Measurements from ENCODE around the gene FAIM.
"Not testable (repeated sequence)": the region's sequence is repeated elsewhere in the genome, so short reads cannot be mapped to it uniquely, and the experiment has no call there.

The FAIM gene, protein sequence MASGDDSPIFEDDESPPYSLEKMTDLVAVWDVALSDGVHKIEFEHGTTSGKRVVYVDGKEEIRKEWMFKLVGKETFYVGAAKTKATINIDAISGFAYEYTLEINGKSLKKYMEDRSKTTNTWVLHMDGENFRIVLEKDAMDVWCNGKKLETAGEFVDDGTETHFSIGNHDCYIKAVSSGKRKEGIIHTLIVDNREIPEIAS

DNA sequence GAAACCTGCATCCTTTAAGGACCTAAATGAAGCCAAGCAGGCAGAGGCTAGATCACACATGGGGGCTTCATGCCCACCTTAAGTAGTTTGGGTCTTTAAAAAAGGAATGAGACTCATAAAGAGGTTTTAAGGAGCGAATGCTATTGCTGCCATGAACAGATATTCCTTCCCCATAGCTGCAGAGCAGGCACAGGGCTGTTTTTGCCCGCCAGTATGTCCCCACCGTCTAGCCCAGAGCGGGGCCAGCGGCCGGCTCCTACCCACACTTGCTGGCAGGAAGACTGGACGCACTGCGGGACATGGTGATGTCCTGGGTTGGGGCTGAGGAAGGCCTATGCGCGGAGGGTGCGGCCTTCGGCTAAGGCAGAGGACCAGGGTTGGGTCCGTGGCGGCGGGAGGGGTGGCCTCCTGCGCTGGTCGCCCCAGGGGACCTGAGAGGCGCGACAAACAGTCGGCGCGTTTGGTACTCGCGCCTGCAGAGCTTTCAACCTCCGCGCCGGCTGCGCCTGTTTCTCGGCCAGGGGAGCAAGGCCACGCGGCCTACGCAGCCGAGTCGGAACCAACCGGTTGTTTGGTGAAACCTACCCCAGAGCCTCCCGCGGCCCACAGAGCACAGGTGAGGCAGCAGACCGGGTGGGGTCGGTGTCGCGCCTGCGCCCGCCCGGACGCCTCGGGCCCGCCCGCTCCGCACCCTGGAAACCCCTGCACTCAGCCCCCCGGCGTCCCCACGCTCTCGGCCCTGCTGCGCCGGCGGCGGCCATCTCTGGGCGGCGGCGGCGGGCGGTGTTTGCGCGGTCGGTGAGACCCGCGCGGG is at the start of gene FAIM:
Gene FAIM (plus strand): TSS at position 450 of the 814 bp plus-strand sequence. CDS start 10,956 bp downstream, outside the sequence.
- peak; percentile 6 for DNase-seq

DNA sequence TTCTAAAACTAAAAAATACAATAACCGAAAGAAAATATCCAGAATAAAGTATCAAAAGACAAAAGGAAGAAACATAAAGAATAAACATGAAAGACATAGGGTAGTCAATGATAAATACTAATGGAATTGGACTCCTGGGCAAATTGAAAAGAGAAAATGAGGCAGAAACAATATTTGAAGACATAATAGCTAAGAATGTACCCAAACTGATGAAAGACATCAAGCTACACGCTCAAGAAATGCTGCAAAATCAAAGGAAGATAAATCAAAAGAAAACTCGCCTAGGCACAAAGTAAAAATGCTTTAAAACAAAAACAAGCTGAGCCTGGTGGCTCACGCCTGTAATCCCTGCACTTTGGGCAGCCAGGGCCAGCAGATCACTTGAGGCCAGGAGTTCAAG is 49.4 kb upstream of the FAIM start:
- DNase-seq = no peak

DNA sequence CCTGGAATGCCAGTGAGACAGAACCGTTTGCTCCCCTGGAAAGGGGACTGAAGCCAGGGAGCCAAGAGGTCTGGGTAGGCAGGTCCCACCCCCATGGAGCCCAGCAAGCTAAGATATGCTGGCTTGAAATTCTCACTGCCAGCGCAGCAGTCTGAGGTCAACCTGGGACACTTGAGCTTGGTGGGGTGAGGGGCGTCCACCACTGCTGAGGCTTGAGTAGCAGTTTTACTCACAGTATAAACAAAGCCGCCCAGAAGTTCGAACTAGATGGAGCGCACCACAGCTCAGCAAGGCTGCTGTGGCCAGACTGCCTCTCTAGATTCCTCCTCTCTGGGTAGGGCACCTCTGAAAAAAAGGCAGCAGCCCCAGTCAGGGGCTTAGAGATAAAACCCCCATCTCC is 48.1 kb upstream of the FAIM start:
- DNase-seq = no peak

DNA sequence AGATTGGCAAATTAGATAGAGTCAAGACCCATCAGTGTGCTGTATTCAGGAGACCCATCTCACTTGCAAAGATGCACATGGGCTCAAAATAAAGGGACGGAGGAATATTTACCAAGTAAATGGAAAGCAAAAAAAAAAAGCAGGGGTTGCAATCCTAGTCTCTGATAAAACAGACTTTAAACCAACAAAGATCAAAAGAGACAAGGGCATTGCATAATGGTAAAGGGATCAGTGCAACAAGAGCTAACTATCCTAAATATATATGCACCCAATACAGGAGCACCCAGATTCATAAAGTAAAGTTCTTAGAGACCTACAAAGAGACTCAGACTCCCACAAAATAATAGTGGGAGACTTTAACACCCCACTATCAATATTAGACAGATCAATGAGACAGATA is 45.7 kb upstream of the FAIM start:
- not testable (repeated sequence) for DNase-seq

DNA sequence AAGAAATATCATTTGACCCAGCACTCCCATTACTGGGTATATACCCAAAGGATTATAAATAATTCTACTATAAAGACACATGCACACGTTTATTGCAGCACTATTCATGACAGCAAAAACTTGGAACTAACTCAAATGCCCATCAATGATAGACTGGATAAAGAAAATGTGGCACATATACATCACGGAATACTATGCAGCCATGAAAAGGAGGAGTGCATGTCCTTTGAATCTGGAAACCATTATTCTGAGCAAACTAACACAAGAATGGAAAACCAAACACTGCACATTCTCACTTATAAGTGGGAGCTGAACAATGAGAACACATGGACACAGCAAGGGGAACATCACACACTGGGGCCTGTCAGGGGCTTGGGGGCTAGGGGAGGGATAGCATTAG is 42.3 kb upstream of the FAIM start:
- not testable (repeated sequence) for DNase-seq

DNA sequence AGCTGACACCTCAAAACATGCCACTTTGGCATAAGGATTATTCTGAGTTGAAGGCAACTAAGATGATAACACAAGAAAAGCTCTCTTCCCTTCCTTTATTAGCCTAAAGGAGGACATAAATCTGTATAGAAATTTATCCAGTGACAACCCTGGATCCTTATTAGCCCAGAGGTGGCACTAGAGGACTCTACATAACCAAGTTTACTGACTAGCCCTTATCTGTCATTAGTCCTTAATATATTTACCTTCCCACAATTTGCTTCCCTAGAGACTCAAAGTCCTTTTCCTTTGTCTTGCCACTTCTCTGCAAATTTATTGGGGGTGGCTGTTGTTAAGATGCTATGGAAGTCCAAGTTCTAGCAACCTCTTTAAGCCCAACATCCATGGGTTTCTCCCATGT is 41.2 kb upstream of the FAIM start:
- no peak for DNase-seq

DNA sequence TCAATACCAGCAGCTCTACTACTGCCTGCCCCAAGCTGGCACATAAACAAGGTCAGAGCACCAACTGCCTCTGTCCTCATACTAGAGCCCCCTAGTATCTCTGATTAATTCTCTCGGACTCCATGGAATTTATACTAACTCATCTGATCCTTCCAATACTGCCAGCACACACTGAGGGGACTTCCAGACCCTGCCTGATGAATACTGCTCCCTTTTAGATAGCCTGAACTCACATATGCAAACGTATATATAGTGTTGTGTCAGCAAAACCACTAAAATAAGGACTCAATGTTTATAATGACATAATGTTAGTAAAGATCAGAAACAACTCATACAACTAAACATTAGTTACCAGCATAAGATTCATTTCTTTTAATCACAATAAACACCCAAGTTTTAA is 39.5 kb upstream of the FAIM start:
- DNase-seq = no peak

DNA sequence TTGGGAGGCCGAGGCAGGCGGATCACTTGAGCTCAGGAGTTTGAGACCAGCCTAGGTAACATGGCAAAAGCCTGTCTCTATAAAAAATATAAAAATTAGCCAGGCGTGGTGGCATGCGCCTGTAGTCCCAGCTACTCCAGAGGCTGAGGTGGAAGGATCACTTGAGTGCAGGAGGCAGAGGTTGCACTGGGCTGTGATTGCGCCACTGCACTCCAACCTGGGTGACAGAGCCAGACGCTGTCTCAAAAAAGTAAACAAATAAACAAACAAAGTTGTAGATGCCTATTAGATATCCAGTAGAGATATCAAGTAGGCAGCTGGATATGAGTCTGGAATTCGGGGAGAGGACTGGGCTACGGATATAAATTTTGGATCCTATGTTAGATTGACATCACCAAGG is 38.9 kb upstream of the FAIM start:
- DNase-seq = not testable (repeated sequence)

DNA sequence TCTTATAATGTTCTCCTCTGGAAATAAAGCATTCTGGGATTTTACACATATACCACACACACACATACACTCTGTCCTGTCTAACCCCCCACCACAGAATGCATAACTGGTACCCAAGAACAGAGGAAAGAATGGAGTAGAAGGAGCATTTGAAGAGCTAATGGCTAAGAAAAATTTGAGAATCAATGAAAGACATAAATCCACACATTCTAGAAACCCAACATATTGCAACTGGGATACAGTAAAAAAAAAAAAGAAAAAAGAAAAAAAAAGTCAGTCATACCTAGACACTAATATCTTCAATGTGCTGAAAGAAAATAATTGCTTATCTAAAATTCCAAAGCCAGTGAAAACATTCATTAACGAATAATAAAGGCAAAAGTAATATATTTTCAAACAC is 35.4 kb upstream of the FAIM start:
- DNase-seq = no peak

DNA sequence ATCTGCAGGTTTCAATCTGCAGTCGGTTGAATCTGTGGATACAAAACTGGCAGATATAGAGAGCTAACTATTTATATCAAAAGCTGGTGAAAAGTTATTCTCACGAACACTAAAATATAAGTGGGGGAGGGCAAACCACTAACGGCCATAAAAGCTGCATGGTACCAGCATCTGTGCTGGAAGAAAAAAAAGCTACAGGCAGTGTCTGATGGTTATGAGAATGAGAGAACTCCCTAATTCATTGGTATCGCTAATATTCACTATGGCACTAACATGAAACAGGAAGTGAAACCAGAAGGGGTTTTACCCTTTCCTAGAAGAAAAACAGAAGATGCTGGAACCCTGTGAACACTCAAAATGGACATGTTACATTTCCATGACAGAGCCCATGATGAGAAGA is 30.4 kb upstream of the FAIM start:
- DNase-seq = no peak

DNA sequence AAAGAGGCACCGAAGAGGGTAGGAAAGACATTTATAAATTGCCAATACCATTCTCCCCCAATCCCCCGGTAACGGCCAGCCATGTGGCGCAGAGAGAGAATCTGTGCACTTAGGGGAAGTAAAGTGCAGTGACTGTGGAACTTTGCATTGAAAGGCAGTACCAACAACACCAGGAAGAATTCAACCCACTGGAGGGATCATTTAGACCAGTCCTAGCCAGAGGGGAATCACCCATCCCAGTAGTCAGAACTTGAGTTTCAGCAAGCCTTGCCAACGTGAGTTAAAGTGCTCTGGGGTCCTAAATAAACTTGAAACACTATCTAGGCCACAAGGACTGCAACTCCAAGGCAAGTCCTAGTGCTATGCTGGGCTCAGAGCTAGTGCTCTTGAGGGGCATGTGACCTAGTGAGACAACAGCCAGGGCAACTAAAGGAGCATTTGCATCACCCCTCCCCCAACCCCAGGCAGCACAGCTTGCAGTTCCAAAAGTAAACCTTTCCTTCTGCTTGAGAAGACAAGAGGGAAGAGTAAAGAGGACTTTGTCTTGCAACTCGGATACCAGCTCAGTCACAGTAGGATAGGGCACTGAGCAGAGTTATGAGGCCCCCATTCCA is 29.5 kb upstream of the FAIM start:
- no peak for DNase-seq

DNA sequence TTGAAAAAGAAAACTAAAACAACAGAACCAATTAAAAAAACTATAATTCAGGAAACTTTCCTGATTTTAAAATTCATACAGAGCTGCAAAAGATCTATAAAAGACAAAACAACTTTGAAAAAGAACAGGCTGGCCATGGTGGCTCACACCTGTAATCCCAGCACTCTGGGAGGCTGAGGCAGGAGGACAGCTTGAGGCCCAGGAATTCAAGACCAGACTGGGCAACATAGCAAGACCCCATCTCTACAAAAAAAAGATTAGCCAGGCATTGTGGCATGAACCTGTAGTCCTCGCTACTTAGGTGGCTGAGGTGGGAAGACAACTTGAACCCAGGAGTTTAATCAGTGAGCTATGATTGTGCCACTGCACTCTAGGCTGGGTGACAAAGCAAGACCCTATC is 21.2 kb upstream of the FAIM start:
- DNase-seq = no peak

DNA sequence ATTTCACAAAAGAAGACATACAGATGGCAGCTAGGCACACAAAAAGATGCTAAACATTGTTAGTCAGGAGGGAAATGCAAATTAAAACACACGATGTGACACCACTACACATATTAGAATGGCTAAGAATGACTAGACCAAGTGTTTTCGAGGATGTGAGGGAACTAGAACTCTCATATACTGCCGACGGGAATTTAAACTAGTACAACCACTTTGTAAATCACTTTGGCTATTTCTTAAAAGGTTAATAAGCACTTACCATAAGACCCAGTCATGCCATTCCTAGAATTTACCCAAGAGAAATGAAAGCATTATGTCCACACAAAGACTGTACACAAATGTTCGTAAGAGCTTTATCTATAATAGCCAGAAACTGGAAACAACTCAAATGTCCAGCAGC is 20.1 kb upstream of the FAIM start:
- no peak for DNase-seq

DNA sequence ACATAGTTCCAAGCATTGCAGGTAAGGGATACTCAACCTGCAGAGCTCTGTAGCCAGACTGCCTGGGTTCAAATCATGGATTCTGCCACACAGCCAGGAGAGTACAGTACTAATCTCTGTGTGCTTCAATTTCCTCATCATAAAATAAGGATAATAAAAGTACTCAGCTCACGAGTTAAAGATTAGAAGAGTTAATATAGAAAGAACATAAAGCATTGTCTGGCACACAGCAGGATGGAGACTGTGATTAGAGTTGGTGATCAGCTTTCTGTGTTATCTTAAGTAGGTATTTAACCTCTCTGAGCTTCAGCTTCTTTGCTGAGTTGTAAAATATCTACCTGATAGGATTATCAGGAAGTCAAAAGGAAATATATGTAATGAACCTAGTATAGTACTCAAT is 17.2 kb upstream of the FAIM start:
- no peak for DNase-seq

DNA sequence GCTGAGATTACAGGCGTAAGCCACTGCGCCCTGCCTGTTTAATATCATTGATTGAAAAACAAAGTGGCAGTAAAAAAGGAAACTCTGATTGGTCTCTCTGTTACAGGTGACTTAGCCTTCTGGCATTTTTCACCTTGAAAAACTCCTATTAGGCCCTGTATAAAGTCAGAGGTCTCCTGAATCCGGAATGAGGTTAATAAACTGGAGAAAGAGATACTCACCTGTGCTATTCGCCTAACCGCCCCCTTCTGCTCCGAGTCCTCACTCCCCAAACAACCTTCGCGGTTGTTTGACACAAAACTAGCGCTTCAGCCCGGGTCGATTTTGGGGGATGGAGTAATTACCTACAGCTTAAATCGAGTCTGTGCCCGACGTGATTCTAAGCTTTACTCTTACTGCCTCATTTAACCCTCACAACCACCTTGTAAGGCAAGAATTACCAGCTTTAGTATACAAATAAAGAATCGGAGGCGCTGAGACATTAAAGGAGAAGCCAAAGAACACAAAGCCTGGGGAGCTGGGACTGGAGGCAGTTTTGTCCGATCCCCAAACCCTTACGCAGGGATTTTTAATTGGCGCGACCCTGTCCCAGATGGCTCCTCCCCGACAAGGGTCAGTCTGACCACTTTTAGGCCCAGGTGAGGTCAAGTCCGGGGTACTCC is 15.0 kb upstream of the FAIM start:
- no peak for DNase-seq

DNA sequence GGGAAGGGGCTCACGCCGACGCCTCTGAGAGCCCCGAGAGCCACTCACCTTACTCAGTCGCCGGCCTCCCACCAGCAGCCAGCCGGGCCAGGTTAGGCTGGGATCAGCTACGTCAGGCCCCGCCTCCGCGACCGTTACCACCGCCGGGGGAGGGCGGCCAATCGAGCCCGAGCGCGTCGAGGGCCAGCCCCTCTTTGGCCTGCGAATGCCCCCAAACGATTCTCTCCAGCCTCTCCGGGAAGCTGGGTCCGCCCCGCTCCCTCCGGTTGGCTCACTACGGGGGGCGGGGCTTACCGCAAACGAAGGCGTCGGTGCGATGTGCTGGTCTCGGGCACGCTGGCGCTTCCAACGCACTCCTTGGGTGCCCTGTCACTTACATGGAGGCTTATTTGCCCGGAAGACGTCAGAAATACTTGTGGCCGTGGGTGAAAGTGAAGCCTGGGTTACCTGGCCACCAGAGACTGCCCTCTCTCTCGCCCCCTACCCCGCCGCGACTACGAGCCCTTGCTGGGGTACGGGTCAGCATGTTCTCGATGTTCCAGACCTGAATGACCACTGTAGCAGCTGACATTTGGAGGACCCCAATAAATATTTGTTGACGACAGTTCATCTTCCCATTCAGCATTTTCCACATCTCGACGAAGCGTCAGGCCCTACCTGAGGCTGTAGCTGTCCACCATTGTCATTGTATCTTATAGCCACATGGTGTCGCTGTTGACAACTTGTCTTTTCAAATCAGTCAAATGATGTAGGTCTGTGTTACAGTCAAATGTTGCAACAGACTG is 14.2 kb upstream of the FAIM start, which contains the start of gene CEP70:
Gene CEP70 (minus strand): TSS at position 111 of the 785 bp plus-strand sequence. CDS start 21,333 bp downstream, outside the sequence.
- DNase-seq = no peak

DNA sequence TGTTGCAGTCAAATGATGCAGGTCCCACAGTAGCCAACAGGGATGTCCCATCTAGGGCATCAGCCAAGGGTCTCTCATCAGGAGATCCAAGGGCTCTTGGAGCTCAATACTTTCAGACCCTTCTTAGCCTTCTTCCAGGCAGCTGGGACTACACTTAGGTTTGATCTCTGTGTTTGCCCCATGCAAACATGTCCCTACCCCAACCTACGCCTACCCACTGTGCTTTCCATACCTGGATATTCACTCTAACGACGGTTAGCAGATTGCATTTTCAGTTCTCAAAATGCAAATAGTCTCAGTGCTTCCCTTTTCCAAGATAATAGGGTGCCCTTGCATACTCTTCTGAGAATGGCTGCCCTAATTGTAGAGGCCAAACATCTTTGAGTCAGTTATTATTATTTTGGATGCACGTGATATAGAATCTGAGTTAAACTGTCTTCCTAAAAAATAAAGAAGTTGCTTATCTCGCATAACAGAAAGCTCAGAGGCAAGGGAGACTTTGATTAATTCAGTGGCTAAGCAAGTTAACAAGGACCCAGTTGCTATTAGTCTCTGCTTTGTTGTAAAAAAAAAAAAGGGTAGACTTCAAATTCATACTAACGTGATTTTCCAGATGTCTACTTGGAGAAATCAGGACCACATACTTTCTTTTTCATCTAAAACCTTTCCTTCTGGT is 13.5 kb upstream of the FAIM start:
- DNase-seq = no peak

DNA sequence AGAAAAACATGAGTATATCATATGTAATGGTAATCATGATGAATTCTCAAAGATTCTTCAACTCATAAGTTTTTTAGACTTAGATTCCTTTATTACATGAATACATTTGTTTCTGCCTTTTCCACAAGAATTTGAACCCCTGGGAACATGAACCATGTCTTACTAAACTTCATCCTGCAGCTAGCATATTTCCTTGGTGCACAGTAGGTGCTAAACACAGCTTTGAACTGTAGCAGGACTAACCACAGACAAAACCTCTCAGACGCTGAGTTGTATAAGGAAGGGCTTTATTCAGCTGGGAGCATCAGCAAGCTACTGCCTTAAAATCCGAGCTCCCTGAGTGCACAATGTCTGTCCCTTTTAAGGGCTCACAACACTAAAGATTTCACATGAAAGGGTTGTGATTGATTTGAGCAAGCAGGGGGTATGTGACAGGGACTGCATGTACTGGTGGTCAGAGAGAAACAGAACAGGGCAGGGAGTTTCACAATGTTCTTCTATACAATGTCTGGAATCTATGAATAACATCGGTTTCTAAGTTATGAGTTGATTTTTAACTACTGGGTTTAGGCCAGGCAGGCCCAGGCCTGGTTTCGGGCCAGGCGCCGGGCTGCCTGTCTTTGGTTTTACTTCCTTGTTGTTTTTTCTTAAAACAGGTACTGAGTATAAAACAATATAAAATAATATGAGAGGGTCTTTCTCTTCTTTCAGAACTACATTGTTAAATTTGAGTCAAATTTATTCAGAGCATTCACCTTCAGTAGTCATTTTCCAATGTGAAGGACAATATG is 11.2 kb upstream of the FAIM start:
- DNase-seq = not testable (repeated sequence)

DNA sequence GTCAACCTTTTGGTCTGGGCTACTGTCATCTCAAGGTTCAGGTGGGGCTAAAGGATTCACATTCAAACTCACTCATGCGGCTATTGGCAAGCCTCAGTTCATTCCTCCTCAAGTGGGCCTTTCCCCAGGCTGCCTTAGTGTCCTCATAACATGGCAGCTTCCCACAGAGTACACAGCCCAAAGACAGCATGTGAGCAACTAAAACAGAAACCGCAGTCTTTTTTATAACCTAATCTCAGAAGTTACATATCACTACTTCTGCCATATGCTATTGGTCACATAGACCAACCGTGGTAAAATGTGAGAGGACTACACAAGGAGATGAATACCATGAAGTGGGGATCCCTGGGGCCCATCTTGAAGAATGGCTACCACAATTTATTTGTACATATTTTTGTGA is 10.0 kb upstream of the FAIM start:
- DNase-seq = no peak

DNA sequence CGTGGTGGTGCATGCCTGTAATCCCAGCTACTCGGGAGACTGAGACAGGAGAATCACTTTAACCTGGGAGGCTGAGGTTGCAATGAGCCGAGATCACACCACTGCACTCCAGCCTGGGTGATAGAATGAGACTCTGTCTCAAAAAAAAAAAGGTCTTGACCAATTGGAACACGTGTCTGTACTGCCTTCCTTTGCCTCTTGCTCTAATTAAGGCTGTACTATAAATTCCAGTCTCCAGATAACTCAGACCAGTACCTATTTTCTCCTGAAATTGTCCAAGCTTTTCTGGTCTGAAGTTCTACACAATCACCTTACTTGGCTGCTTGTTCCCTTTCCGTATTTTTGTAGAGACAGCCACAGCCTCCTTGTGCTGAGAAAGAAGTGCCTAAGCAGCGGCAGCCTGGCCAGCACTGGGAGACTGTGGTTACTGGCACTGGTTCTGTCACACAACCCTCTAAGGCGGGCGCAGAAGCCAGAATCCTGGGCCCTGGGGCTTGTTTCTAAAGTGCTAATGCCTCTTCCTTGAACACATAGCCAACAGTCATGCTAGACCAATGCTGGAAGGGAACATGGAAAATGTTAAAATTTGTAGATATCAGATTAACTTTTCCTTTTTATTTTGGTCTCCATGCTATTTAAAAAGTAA is 8.3 kb upstream of the FAIM start:
- no peak for DNase-seq

DNA sequence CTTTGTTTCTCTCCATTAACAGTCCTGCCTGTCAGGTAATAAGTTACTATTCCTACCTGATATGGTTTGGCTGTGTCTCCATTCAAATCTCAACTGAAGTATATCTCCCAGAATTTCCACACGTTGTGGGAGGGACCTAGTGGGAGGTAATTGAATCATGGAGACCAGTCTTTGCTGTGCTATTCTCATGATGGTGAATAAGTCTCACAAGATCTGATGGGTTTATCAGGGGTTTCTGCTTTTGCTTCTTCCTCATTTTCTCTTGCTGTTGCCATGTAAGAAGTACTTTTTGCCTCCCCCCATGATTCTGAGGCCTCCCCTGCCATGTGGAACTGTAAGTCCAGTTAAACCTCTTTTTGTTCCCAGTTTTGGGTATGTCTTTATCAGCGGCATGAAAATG is 6.9 kb upstream of the FAIM start:
- not testable (repeated sequence) for DNase-seq
